ENCODE measurements around the gene PRMT2. TPM values are rescaled to one million over a fixed set of nuclear protein-coding genes. Genes with fewer than 3 reads are reported as not detected.

The PRMT2 gene
- total and polyA plus RNA-seq, 2 donors (not counting 1 experiment from before 2014, with no cell fraction given), result 80.1 to 102 TPM

DNA sequence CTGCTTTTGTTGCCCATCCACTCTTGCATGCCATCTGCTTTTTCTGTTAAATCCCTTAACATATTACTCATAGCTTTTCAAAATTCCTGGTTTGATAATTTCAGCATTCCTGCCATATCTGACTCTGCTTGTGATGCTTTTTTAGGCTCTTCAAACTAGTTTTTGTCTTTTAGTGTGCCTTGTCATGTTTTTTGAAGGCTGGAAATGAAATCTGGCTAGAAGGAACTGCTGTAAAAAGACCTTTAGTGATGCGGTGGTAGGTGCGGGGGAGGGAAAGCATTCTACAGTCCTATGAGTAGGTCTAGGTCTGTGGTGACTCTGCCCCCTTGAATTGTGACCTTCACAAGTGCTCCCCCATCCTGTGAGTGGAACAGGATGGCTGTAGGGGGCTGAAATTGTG lies 15.6 kb upstream of the PRMT2 start:
- Mint-ChIP-seq H3K4me1 (peaks cover 11% of the 10 kb centered on the region), H3K4me3 (no peak overlapping the region), H3K27me3 (peaks cover 17% of the 10 kb centered on the region), H3K9me3 (ENCODE audit: insufficient read depth) (no peaks in the 10 kb centered on the region), H3K27ac (no peak overlapping the region)
- no peak for TF ChIP-seq EZH2 (IDR thresholded peaks at IDR 0.05; ENCODE audit: borderline replicate concordance, insufficient read depth, low read depth, low read length, poor library complexity, severe bottlenecking)
- DNase-seq (no peak), ATAC-seq (ENCODE audit: low read depth) (no peak)
- no peak overlapping the region for H3K4me3 ChIP-seq (ENCODE audit: control extremely low read depth in 1 of 5, extremely low read depth in 1 of 5, insufficient read depth in 1 of 5, low read depth in 2 of 5, low read length in 4 of 5)
- ChIA-PET POLR2A (no interaction called here), CTCF (no interaction called here)
- peaks cover 12 to 16% of the 10 kb centered on the region in 2 donors for H3K4me1 ChIP-seq (ENCODE audit: control insufficient read depth in 2 of 2, insufficient read depth in 2 of 2, low read length in 2 of 2)
- H3K27ac ChIP-seq (ENCODE audit: low read length in 2 of 2), result no peak overlapping the region
- WGBS (ENCODE audit: insufficient coverage), result no CpG with 5 or more reads among the region's 2 CpGs
- H3K27me3 ChIP-seq (replicated peaks in 1 of 4; ENCODE audit: control extremely low read depth in 1 of 4, control insufficient read depth in 3 of 4, insufficient read depth in 4 of 4, low read length in 3 of 4), result peaks cover 0 to 5% (median 0%) of the 10 kb centered on the region in 4 experiments
- no peaks in the 10 kb centered on the region for H4K20me1 ChIP-seq (ENCODE audit: control insufficient read depth, insufficient read depth, low read length, poor library complexity, severe bottlenecking)
- H2AFZ ChIP-seq (ENCODE audit: insufficient read depth, low read depth, low read length, poor library complexity, severe bottlenecking), result no peak overlapping the region
- intact Hi-C loops (cut with micrococcal nuclease), result no loop called here
- H3K4me2 ChIP-seq (replicated peaks; ENCODE audit: low read depth, low read length, poor library complexity, severe bottlenecking), result no peak overlapping the region
- peaks cover 0 to 2% (median 0%) of the 10 kb centered on the region in 3 donors for H3K9me3 ChIP-seq (ENCODE audit: control extremely low read depth in 1 of 3, control insufficient read depth in 2 of 3, insufficient read depth in 1 of 3, low read length in 2 of 3)
- no peaks in the 10 kb centered on the region for H3K79me2 ChIP-seq (ENCODE audit: control insufficient read depth, insufficient read depth, low read length)
- no peaks in the 10 kb centered on the region for H3K36me3 ChIP-seq (replicated peaks in 1 of 2; ENCODE audit: control extremely low read depth in 1 of 2, control insufficient read depth in 1 of 2, extremely low read depth in 1 of 2, insufficient read depth in 2 of 2, low read length in 1 of 2)
- no peak overlapping the region for H3K9ac ChIP-seq (ENCODE audit: low read length)

GRCh38 chr21:46620846-46621245 lies 14.6 kb upstream of the PRMT2 start:
- Histone ChIP-seq H3K36me3 (replicated peaks in 1 of 2; ENCODE audit: control extremely low read depth in 1 of 2, control insufficient read depth in 1 of 2, extremely low read depth in 1 of 2, insufficient read depth in 2 of 2, low read length in 1 of 2) (no peaks in the 10 kb centered on the region), H3K27ac (ENCODE audit: low read length in 2 of 2) (no peak overlapping the region), H3K4me3 (ENCODE audit: control extremely low read depth in 1 of 5, extremely low read depth in 1 of 5, insufficient read depth in 1 of 5, low read depth in 2 of 5, low read length in 4 of 5) (no peak overlapping the region), H3K79me2 (ENCODE audit: control insufficient read depth, insufficient read depth, low read length) (no peaks in the 10 kb centered on the region), H4K20me1 (ENCODE audit: control insufficient read depth, insufficient read depth, low read length, poor library complexity, severe bottlenecking) (no peaks in the 10 kb centered on the region), H3K9me3 (ENCODE audit: control extremely low read depth in 1 of 3, control insufficient read depth in 2 of 3, insufficient read depth in 1 of 3, low read length in 2 of 3) (peaks cover 0 to 11% (median 10%) of the 10 kb centered on the region in 3 donors), H3K9ac (ENCODE audit: low read length) (no peak overlapping the region), H3K4me2 (replicated peaks; ENCODE audit: low read depth, low read length, poor library complexity, severe bottlenecking) (no peak overlapping the region), H3K27me3 (replicated peaks in 1 of 4; ENCODE audit: control extremely low read depth in 1 of 4, control insufficient read depth in 3 of 4, insufficient read depth in 4 of 4, low read length in 3 of 4) (peaks cover 0 to 4% (median 2%) of the 10 kb centered on the region in 4 experiments), H3K4me1 (ENCODE audit: control insufficient read depth in 2 of 2, insufficient read depth in 2 of 2, low read length in 2 of 2) (peaks cover 12 to 16% of the 10 kb centered on the region in 2 donors), H2AFZ (ENCODE audit: insufficient read depth, low read depth, low read length, poor library complexity, severe bottlenecking) (no peak overlapping the region)
- WGBS (ENCODE audit: insufficient coverage), result 95% methylated on average over 6 of the region's 7 CpGs
- Mint-ChIP-seq H3K4me3 (no peak overlapping the region), H3K27ac (no peak overlapping the region), H3K9me3 (ENCODE audit: insufficient read depth) (peaks cover 4% of the 10 kb centered on the region), H3K27me3 (peaks cover 10% of the 10 kb centered on the region), H3K4me1 (peaks cover 11% of the 10 kb centered on the region)
- ChIA-PET CTCF (no interaction called here), POLR2A (no interaction called here)
- TF ChIP-seq, protein P1, sequence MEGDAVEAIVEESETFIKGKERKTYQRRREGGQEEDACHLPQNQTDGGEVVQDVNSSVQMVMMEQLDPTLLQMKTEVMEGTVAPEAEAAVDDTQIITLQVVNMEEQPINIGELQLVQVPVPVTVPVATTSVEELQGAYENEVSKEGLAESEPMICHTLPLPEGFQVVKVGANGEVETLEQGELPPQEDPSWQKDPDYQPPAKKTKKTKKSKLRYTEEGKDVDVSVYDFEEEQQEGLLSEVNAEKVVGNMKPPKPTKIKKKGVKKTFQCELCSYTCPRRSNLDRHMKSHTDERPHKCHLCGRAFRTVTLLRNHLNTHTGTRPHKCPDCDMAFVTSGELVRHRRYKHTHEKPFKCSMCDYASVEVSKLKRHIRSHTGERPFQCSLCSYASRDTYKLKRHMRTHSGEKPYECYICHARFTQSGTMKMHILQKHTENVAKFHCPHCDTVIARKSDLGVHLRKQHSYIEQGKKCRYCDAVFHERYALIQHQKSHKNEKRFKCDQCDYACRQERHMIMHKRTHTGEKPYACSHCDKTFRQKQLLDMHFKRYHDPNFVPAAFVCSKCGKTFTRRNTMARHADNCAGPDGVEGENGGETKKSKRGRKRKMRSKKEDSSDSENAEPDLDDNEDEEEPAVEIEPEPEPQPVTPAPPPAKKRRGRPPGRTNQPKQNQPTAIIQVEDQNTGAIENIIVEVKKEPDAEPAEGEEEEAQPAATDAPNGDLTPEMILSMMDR (IDR thresholded peaks at IDR 0.05), result no peak
- TF ChIP-seq EZH2 (IDR thresholded peaks at IDR 0.05; ENCODE audit: borderline replicate concordance, insufficient read depth, low read depth, low read length, poor library complexity, severe bottlenecking), result no peak
- no peak for DNase-seq
- no peak for ATAC-seq (ENCODE audit: low read depth)
- intact Hi-C loops (cut with micrococcal nuclease), result no loop called here

Measured in B cell (primary cell).